ENCODE results near the gene FLOT2.
"Not testable (repeated sequence)": the region's sequence is repeated elsewhere in the genome, so short reads cannot be mapped to it uniquely, and the experiment has no call there.

FLOT2 gene, protein sequence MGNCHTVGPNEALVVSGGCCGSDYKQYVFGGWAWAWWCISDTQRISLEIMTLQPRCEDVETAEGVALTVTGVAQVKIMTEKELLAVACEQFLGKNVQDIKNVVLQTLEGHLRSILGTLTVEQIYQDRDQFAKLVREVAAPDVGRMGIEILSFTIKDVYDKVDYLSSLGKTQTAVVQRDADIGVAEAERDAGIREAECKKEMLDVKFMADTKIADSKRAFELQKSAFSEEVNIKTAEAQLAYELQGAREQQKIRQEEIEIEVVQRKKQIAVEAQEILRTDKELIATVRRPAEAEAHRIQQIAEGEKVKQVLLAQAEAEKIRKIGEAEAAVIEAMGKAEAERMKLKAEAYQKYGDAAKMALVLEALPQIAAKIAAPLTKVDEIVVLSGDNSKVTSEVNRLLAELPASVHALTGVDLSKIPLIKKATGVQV

DNA sequence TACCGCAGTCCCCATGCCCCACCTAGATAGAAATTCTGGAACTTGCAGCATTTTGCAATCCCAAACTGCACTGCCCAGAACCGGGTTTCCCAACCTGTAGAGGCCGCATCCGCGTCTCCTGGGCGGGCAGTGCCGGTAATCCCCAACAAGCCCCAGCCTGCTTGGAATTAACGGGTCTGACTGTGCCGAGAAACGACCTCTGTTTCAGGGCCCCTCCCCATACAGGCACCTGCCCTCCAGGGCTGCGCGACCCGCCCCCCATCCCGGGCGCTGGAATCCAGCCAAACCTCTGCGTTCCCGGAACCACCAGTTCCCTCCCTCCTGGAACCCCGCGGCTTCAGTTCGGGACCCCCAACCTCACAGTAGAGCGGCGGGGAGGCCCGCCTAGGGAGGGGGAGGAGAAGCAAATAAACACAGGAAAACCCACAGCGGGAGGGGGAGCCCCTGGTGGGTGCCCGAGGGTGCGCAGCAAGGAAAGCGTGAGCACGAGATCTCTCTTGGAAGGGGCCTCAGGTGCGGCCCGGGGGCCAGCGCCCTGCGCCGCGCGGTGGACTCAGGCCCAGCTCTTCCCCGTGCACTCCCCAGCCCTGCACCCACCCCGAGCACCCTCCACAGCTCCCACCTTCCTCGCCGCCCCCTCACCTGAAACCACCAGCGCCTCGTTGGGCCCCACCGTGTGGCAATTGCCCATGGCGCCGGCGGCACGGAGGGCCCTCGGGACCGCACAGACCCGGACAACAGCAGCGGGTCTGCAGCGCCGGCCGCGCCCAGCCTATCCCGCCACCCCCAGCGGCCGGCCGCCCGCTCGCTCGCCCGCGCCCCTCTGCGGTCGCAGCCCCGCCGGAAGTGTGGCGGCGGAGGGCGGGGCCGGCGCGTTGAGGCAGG, at the start of gene FLOT2:
Gene FLOT2, minus strand, starts transcription at position 850 of the 885 bp plus-strand sequence. Its CDS starts 159 bp downstream, at position 691.
- DNase-seq, result peak; percentile 88

DNA sequence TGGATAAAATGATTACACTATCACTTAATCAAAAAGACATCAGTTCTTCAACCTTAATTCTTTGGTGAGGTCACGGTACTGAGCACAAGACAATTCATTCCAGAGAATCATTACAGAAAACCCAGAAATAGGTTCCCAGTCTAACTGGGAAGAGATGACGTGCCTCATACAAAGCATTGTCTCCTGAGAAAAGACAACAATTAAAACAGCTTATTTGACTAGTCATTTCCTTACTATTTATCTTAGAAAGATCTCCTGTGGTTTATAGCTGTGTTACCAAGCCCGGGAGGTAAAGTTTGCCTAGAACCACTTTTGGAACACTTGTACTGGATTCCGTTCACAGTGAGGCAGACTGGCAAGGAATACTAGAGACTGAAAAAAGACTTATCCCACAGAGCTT, 48.7 kb upstream of the FLOT2 start:
- no peak for DNase-seq

DNA sequence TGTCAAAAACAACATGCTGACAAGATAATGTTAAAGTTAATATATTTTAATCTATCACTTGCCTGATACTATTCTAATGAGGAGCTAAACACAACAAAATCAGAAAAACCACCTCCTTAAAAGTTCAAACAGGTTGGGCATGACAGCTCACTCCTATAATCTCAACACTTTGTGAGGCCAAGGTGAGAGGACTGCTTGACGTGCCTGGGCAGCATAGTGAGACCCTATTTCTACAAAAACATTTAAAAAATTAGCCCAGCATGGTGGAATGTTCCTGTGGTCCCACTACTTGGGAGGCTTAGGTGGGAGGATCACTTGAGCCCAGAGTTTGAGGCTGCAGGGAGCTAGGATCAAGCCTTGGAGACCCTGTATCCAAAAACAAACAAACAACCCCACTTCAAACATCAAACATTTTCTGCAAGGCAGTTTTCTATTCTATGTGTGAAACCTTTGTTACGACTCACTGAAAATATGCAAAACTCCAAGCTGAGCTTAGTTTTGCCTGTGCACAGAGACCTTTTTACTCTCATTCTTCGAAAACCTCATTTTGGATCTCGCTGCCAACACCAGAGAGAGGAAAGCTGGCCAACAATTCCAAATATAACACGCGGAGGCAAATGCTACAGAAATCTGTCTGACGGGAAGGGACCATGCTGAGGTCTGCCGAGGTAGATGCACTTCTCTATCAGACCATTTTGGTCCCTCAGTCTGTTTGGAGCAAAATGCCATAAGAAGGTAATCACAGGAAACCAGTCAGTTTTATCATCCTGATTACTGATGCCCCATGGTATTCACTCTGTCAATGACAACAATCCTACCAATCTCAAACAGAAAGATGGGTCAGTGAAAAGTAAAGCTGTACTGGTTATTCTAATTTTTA, 47.6 kb upstream of the FLOT2 start:
- DNase-seq, result no peak

- DNase-seq, result no peak
Measured at GRCh38 chr17:28944343-28944742, 46.8 kb upstream of the FLOT2 start.

DNA sequence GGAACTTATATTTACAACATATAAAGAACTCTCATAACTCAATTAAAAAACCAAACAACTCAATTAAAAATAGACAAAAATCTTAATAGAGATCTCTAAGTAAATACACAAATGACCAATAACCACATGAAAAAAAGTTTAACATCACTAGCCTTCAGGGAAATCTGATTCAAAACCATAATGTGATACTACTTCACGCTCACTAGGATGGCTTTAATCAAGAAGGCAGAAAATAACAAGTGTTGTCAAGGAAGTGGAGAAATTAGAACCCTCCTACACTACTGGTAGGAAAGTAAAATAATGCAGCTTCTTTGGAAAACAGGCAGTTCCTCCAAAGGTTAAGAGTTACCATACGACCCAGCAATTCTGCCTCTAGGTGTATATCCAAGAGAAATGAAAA, 45.4 kb upstream of the FLOT2 start:
- no peak for DNase-seq

DNA sequence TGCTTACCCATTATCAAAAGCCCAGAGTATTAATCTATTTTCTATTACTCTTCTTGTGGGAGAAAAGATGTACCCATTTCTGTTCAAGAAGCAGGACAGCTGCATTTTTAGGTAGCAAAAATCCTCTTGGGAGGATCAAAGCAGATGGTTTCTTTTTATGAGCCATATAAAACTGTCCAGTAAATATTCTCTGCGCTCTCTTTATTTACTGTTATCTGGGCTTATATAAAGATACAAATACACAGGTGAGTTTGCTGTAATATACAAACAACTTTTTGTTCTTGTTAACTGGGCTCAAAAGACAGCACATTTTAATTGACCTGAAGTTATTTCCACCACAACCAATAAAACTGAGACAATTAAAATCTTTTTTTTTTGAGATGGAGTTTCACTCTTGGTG, 43.7 kb upstream of the FLOT2 start:
- DNase-seq, result no peak

DNA sequence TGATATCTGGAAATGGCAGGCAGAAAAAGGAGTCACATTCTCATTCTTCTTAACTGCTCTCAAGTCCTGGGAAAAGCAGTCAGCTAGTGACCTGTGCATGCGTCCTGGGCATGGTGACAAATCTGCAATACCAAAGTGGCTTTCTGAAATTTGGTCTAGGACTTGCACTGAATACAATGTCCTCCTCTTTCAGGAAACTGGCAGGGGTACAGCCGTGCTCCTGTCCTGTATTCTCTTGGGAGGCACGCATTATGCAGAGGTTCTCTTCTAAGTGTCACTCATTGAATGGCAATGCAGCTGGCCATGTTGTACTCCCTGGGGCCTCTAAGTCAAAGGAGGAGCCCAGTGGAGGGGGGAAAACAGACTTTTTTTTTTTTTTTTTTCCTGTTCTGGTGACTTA, 43.1 kb upstream of the FLOT2 start:
- no peak for DNase-seq

DNA sequence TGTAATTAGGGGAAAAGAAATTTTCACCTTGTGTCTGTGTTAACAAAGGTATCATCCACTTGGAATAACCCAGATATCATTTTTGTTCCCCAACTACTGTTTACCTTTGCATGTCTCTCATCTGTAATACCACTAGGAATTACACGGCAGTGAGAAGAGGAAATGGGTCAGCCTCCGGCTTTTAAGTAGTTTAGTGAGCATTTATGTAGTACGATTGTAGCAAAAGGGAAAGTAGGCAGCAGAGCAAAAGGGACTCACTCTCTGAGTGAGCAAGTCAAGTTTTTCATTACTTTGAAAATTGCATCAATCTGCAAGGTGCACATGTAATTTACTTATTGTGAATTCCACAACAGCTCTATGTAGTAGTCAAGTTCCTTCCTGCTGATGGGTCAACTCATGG, 42.6 kb upstream of the FLOT2 start:
- DNase-seq, result no peak

DNA sequence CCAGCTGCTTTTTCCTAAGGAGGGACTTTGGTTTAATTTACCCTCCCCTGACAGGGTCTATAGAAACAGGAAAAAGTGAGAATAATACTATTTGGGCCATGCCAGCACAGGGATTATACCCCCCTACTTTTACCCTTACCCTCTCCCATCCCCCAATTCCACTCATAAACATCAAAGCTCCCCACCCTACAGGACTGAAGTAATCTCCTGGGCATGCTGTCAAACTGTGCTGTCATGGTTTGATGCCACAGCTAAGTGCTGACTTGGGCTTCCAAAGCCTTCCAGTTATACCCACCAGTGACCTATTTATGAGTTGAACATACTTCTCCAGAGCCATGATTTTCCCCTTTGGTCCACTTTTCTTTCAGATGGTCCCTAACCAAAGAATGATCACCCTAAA, 41.0 kb upstream of the FLOT2 start:
- no peak for DNase-seq

- DNase-seq, result no peak
Measured at GRCh38 chr17:28937044-28937729, 39.7 kb upstream of the FLOT2 start.

GRCh38 chr17:28935744-28936460, 38.4 kb upstream of the FLOT2 start:
- no peak for DNase-seq

DNA sequence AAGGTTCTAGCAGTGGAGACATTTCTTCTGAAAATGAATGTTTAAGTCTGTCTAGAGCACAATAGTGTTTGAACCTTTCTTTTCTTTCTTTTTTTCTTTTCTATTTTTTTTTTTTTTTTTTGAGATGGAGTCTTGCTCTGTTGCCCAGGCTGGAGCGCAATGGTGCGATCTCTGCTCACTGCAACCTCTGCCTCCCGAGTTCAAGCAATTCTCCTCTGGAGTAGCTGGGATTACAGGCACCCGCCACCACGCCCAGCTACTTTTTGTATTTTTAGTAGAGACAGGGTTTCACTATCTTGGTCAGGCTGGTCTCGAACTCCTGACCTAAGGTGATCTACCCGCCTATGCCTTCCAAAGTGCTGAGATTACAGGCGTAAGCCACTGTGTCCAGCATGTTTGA, 37.0 kb upstream of the FLOT2 start:
- not testable (repeated sequence) for DNase-seq

DNA sequence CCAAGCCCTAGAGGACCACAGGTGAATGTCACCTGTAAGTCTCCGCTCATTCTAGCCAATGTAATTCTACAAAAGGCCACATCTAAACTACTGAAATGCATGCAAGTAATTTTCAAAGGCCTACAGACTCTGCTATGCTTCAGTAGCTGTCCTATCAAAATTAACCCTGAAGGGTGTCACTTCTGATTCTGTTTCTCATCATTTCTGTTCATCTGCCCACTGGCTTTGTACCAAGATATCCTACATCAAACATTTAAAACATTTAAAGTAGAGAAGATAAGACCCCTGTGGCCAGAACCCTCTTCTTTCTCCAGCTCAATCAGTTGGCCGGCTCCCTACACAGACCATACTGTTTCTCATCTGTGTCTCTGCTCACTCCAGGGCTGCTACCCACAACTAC, 32.3 kb upstream of the FLOT2 start:
- no peak for DNase-seq

- no peak for DNase-seq
Measured at GRCh38 chr17:28928061-28928460, 30.5 kb upstream of the FLOT2 start.

- DNase-seq, result no peak
Measured at GRCh38 chr17:28926786-28927185, 29.3 kb upstream of the FLOT2 start.

GRCh38 chr17:28926366-28926765, 28.8 kb upstream of the FLOT2 start:
- no peak for DNase-seq

DNA sequence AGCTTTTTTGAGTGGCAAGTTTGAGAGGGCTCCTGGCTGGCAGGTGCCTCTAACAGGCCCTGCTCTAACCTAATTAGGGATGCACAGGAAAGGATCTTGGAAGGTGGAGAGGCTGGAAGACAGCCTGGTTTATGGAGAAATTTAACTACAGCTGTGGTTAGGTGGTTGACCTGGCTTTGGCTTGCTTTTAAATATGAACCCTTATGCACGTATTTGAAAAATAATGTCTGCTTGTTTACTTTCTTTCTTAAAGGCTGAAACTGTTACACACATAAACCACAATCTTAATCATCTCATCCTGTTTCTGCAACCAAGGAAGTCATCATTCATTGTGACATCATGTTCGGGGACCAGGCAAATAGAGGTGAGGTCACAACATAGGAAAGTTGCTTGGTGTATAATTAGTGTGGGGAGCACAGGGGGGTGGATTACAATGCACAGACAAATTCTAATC, 28.4 kb upstream of the FLOT2 start:
- no peak for DNase-seq

DNA sequence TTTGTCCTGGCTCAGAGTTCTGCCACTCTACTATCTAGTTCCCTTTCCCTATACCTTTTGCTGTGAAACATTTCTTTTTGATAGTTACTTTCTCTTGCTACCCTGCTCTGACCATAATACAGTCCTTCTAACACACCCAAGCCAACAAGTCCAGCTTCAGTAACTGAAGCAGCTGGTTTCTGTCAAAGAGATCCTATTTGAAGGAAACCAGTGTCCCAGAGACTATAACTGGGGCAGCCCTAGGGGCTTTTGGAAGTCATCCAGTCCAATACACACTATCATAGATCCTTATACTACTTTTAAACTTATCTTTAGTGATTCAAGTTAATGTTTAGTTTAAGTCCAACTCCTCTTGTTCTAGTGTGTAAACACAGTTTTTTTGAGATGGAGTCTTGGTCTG, 22.7 kb upstream of the FLOT2 start:
- DNase-seq, result no peak

- no peak for DNase-seq
Measured at GRCh38 chr17:28918295-28918694, 20.8 kb upstream of the FLOT2 start.

DNA sequence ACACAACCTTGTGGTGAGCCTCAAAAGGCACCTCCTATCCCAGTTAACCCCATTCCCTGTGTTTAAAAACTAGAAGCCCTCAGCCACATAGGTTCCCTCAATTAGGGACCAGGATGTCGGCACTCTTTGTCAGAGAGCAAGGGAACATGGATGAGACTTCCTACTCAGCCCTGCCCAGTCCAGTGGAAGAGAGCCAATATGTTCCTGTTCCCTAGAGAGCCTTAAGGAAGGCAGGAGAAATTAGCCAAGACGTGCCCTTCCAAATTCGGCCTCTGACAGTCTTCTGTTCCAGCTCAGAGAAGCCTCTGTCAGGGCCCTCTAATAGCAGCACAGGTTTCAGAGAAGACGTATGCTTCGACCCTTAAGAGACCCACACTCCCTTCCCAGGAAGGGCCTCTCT, 19.9 kb upstream of the FLOT2 start:
- no peak for DNase-seq

DNA sequence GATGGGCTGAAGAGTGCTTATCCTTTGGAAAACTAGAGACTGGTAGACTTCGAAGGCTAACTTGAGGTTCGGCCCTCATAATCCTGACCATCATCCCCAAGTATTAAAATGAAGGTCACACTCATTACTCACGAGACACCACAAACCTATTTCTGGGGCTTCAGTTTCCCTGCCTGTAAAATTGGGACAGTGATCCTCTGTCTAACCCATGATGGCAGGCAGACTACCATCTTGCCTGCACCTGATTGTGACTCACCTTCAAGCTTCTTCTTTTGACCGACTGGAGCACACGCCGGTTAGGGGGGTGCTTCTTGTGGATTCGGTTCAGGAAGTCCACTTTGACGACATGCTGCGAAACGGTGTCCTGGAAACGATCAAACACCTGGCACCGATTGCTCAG, 19.5 kb upstream of the FLOT2 start:
- no peak for DNase-seq
